ENCODE data around the gene POU4F1. TPM values are rescaled to one million over a fixed set of nuclear protein-coding genes. Genes with fewer than 3 reads are reported as not detected.

The POU4F1 gene
- total RNA-seq, 1 donor from 2014 or later: 1.6 TPM

DNA sequence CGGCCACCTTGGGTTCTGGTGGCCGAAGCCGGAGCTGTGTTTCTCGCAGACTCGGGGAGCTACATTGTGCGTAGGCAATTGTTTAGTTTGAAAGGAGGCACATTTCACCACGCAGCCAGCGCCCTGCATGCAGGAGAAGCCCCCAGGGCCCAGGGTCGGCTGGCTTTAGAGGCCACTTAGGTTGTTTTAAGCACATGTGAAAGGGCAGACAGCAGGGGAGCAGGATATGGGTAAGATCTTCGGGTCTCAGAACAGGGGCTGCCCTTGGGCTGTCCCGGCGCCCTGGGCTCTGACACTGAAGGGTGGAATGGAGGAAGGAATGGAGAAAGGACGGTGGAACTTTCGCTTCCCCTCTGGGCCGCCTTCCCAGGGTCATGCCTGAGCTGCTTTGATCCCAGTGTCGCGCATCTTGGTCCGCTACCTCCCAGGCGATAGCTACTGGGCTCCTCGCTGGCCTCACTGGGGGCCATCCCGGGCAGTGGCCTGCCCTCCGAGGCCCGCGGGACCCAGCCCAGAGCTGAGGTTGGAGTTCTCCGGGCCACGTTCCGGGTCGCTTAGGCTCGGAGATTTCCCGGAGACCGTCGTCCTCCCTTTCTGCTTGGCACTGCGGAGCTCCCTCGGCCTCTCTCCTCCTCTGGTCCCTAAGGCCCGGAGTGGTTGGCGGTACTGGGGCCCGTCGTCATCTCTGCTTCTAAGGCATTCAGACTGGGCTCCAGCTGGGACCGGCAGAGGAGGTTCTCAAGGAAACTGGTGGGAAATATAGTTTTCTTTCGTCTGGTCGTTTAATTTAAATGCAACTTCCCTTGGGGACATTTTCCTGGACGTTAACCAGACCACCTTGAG is 4.3 kb upstream of the POU4F1 start:
- Histone ChIP-seq H3K4me1 (ENCODE audit: control insufficient read depth in 3 of 3, insufficient read depth in 3 of 3, low read length in 3 of 3) (peaks cover 19 to 26% (median 25%) of the 10 kb centered on the region in 3 donors), H3K4me3 (ENCODE audit: low read length in 3 of 3) (peak overlapping the region in 2 of 3 donors; percentile 13 to 72), H3K27me3 (ENCODE audit: control insufficient read depth in 3 of 3, insufficient read depth in 3 of 3, low read length in 3 of 3) (peaks cover 66 to 83% (median 74%) of the 10 kb centered on the region in 3 donors)

DNA sequence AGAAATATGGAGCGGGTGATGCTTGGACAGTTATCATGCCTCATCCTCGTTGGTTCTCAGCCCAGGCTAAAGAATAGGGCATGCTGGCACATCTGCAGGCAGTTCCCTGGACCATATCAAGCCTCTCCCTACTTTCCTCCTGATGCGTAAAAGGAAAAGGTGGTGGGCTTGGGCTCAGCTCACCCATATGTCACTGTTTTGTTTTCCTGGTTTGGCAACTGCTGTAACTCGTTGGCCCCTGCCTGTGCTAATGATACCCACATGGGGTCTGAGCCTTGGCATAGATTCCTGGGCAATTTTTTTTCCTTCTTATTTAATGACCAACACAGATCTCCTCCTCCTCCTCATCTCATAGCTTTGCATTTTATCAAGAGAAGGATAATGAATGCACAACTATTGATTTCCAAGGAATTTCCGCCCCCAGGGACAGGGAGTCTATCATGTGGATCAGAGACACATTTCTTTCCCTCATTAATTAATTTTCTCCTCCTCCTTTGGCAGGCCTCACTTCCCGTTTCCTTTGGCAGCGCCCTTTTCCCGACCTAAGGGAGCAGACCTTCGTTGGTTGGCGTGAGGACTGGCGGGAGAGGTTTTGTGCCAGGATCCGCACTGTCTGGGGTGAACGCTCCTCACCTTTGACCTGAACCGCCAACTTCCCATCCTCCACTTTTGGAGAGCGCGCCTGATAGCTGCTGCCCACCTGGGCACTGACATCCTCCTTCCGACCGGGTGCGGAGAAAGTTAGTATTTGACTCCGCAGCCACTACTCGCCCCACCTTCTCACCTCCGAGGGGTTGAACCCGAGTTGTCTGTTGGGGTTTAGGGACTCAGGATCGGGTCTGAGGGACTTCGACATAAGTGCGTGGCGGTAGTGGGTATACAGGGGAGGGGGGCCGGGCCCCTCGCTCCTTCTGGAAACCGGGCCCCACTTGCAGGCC is 3.4 kb upstream of the POU4F1 start:
- Histone ChIP-seq H3K27me3 (ENCODE audit: control insufficient read depth in 3 of 3, insufficient read depth in 3 of 3, low read length in 3 of 3) (peaks cover 72 to 86% (median 79%) of the 10 kb centered on the region in 3 donors), H3K4me1 (ENCODE audit: control insufficient read depth in 3 of 3, insufficient read depth in 3 of 3, low read length in 3 of 3) (peaks cover 23 to 31% (median 26%) of the 10 kb centered on the region in 3 donors)

More for the DNA sequence above, 4.3 kb upstream of the POU4F1 start:
- H3K9me3 ChIP-seq (ENCODE audit: control insufficient read depth in 3 of 3, low read length in 3 of 3): peaks cover 0 to 2% (median 0%) of the 10 kb centered on the region in 3 donors
- peaks cover 0 to under 1% (median 0%) of the 10 kb centered on the region in 3 donors for H3K36me3 ChIP-seq (ENCODE audit: control insufficient read depth in 3 of 3, insufficient read depth in 3 of 3, low read length in 3 of 3)
- H3K9ac ChIP-seq (ENCODE audit: low read depth in 1 of 3, low read length in 3 of 3): no peak overlapping the region
- H3K27ac ChIP-seq (ENCODE audit: low read depth, low read length): no peak overlapping the region

DNA sequence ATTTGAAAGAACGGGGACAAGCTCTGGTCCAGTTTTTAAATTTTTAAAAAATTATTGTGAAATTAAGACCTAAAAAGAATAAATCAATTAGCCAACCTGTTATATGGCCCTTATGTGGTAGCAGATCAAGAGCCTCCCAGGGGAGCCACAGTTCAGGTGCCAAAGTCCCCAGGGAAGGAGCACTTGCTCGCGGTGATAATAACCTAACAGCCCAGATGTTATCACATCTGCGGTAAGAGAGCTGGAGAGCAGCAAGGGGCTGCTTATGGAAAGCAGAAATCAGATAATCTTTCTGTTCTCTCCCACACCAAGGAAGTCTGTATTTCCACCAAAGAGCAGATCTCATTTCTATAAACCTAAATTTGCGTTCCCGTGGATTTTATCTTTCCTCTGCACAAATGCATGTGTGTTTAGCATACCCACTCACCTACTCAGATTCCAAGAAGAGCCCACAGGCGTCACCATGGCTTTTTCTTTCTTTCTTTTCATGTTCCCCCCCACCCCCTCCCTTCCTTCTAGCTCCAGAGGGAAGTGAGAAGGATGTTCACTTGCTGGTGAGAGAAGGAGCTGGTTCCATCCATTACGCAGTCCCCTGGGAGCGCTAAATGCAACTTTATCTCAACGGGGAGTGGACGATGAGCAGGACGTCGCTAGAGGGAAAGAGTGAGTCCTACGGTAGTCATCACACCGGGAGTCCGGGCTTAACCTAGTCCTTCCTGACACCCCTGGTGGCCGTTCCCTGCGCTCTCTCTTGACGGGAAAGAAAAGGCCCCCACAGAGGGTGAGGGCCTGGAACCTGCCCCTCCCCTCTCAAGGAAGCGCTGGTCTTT is 1.6 kb upstream of the POU4F1 start:
- no peak overlapping the region for H3K4me3 ChIP-seq (ENCODE audit: low read length in 3 of 3)
- peaks cover 84 to 93% (median 92%) of the 10 kb centered on the region in 3 donors for H3K27me3 ChIP-seq (ENCODE audit: control insufficient read depth in 3 of 3, insufficient read depth in 3 of 3, low read length in 3 of 3)
- no peak overlapping the region for H3K9ac ChIP-seq (ENCODE audit: low read depth in 1 of 3, low read length in 3 of 3)
- H3K27ac ChIP-seq (ENCODE audit: low read depth, low read length): no peak overlapping the region
- peaks cover 0 to 2% (median 0%) of the 10 kb centered on the region in 3 donors for H3K36me3 ChIP-seq (ENCODE audit: control insufficient read depth in 3 of 3, insufficient read depth in 3 of 3, low read length in 3 of 3)
- peaks cover 0 to 2% (median 0%) of the 10 kb centered on the region in 3 donors for H3K9me3 ChIP-seq (ENCODE audit: control insufficient read depth in 3 of 3, low read length in 3 of 3)
- peaks cover 26 to 36% (median 26%) of the 10 kb centered on the region in 3 donors for H3K4me1 ChIP-seq (ENCODE audit: control insufficient read depth in 3 of 3, insufficient read depth in 3 of 3, low read length in 3 of 3)

More for the DNA sequence above, 3.4 kb upstream of the POU4F1 start:
- H3K9ac ChIP-seq (ENCODE audit: low read depth in 1 of 3, low read length in 3 of 3): no peak overlapping the region
- H3K9me3 ChIP-seq (ENCODE audit: control insufficient read depth in 3 of 3, low read length in 3 of 3): peaks cover 0 to 2% (median 0%) of the 10 kb centered on the region in 3 donors
- peak overlapping the region in 1 of 3 donors; percentile 22 for H3K4me3 ChIP-seq (ENCODE audit: low read length in 3 of 3)
- H3K36me3 ChIP-seq (ENCODE audit: control insufficient read depth in 3 of 3, insufficient read depth in 3 of 3, low read length in 3 of 3): peaks cover 0 to 2% (median 0%) of the 10 kb centered on the region in 3 donors
- H3K27ac ChIP-seq (ENCODE audit: low read depth, low read length): no peak overlapping the region

DNA sequence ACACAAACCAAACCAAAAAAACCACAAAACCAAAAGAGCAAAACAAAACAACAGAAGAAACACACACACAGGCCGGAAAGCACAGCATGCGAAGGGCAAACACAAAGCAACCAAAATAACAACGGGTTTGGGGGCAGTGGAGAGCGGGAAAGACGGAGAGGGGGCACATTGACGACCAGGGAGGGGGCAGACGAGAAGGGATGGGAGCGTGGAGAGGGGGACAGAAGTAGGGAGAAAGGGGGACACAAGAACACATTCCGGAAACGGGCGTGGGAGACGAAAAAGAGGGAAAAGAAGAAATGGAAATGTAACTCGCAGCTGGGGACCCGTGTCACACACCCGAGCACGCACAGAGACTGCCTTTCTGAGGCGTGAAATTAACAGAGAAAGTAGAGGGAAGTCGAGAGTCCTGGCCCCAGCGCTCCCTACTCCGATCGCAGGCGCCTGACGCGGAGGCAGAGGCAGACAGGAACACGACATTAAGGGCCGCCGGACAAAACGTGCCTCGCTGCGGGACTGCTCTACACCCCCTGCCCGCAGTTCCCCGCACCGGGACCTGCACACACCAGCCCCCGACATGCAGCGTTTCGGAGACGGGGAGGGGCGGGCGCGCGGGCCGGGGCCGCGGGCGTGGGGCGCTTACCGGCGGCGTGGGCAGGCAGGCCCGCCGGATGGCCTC is 652 bp downstream of the POU4F1 start:
- peak overlapping the region; percentile 56 to 77 (median 74) for H3K4me3 ChIP-seq (ENCODE audit: low read length in 3 of 3)
- no peak overlapping the region for H3K27ac ChIP-seq (ENCODE audit: low read depth, low read length)
- H3K9ac ChIP-seq (ENCODE audit: low read depth in 1 of 3, low read length in 3 of 3): no peak overlapping the region
- peaks cover 84 to 91% (median 88%) of the 10 kb centered on the region in 3 donors for H3K27me3 ChIP-seq (ENCODE audit: control insufficient read depth in 3 of 3, insufficient read depth in 3 of 3, low read length in 3 of 3)
- H3K4me1 ChIP-seq (ENCODE audit: control insufficient read depth in 3 of 3, insufficient read depth in 3 of 3, low read length in 3 of 3): peaks cover 12 to 20% (median 15%) of the 10 kb centered on the region in 3 donors
- H3K36me3 ChIP-seq (ENCODE audit: control insufficient read depth in 3 of 3, insufficient read depth in 3 of 3, low read length in 3 of 3): peaks cover 0 to 2% (median 0%) of the 10 kb centered on the region in 3 donors
- H3K9me3 ChIP-seq (ENCODE audit: control insufficient read depth in 3 of 3, low read length in 3 of 3): peaks cover 0 to 2% (median 0%) of the 10 kb centered on the region in 3 donors

DNA sequence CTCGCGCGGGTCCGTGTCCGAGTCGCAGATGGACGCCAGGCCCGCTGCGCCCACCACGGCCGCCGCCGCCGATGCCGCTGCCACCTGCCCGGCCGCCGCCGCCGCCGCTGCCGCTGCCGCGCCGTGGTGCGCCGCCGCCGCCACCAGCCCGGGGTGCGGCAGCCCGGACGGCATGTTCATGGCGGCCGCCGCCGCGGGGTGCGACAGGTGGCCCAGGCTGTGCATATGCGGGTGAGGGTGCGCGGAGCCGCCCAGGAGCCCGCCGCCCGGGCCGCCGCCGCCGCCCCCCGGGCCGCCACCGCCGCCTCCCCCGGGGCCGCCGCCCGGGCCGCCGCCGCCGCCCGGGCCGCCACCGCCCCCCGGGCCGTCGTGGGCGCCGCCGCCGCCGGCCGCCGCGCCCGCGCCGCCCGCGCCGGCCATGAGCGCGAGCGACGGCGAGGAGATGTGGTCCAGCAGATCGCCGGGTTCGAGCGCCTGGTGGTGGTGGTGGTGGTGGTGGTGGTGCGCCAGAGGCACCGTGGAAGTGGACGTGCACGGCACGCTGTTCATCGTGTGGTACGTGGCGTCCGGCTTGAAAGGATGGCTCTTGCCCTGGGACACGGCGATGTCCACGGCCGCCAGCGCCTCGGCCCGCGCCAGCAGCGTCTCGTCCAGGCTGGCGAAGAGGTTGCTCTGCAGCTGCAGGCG is 1.3 kb downstream of the POU4F1 start:
- H3K9ac ChIP-seq (ENCODE audit: low read depth in 1 of 3, low read length in 3 of 3): no peak overlapping the region
- peak overlapping the region; percentile 35 to 77 (median 74) for H3K4me3 ChIP-seq (ENCODE audit: low read length in 3 of 3)
- peaks cover 84 to 91% (median 88%) of the 10 kb centered on the region in 3 donors for H3K27me3 ChIP-seq (ENCODE audit: control insufficient read depth in 3 of 3, insufficient read depth in 3 of 3, low read length in 3 of 3)
- peaks cover 0 to 2% (median 0%) of the 10 kb centered on the region in 3 donors for H3K36me3 ChIP-seq (ENCODE audit: control insufficient read depth in 3 of 3, insufficient read depth in 3 of 3, low read length in 3 of 3)
- H3K4me1 ChIP-seq (ENCODE audit: control insufficient read depth in 3 of 3, insufficient read depth in 3 of 3, low read length in 3 of 3): peaks cover 12 to 20% (median 15%) of the 10 kb centered on the region in 3 donors
- H3K9me3 ChIP-seq (ENCODE audit: control insufficient read depth in 3 of 3, low read length in 3 of 3): no peaks in the 10 kb centered on the region
- H3K27ac ChIP-seq (ENCODE audit: low read depth, low read length): no peak overlapping the region

DNA sequence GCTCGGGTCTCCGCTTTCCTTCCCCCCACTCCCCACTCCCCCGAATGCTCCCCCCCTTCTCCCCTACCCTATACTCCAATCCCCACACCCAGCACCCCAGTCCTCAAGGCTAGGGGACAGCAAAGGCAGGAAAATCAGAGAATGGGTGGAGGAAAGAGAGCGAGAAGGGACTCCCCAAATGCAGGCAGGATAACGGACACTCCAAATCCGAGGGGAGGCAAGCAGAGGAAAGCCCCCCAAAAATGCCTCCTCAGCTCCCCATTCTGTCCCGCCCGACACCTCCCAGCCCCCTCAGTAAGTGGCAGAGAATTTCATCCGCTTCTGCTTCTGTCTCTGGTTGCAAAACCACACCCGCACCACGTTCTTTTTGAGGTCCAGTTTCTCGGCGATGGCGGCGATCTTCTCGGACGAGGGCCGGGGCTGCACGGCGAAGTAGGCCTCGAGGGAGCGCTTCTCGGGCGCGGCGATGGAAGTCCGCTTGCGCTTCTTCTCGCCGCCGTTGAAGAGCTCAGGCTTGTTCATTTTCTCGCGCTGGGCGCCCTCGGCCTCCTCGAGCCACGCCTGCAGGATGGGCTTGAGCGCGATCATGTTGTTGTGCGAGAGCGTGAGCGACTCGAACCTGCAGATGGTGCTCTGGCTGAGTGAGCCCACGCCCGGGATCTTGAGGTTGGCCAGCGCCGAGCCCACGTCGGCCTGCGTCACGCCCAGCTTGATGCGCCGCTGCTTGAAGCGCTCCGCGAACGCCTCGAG is 2.1 kb downstream of the POU4F1 start:
- Histone ChIP-seq H3K9ac (ENCODE audit: low read depth in 1 of 3, low read length in 3 of 3) (no peak overlapping the region), H3K36me3 (ENCODE audit: control insufficient read depth in 3 of 3, insufficient read depth in 3 of 3, low read length in 3 of 3) (peaks cover 0 to 2% (median 0%) of the 10 kb centered on the region in 3 donors), H3K4me1 (ENCODE audit: control insufficient read depth in 3 of 3, insufficient read depth in 3 of 3, low read length in 3 of 3) (peaks cover 12 to 20% (median 15%) of the 10 kb centered on the region in 3 donors), H3K4me3 (ENCODE audit: low read length in 3 of 3) (peak overlapping the region in 1 of 3 donors; percentile 22), H3K27me3 (ENCODE audit: control insufficient read depth in 3 of 3, insufficient read depth in 3 of 3, low read length in 3 of 3) (peaks cover 83 to 89% (median 88%) of the 10 kb centered on the region in 3 donors), H3K27ac (ENCODE audit: low read depth, low read length) (no peak overlapping the region), H3K9me3 (ENCODE audit: control insufficient read depth in 3 of 3, low read length in 3 of 3) (no peaks in the 10 kb centered on the region)

DNA sequence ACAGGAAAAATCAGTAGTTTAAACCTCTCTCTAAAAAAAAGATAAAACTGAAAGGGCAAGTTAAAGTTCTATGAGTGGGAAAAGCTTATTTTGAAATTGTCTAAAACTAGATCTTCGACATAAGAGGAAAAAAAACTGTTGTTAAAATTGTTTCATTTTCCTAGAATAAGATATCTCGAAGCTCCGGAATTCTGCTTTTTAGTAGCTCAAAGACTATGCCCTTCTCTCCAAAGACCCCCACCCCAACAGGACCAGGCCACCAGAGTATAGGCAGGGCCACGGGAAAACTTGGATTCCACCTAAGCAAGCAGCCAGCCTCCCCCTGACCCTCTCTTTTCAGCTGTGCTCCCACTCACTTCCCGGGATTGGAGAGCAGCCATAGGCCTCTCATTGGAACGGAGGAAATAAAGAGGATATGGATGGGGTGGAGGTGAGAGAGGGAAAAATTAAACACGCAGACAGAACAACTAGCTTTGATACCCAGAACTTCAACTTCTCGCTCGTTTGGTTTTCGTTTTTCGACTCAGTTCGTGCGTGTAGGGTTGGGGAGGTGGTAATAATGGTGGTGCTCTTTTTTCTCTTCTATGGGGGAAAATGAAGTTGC is 3.0 kb downstream of the POU4F1 start:
- peaks cover 12 to 24% (median 15%) of the 10 kb centered on the region in 3 donors for H3K4me1 ChIP-seq (ENCODE audit: control insufficient read depth in 3 of 3, insufficient read depth in 3 of 3, low read length in 3 of 3)
- H3K9ac ChIP-seq (ENCODE audit: low read depth in 1 of 3, low read length in 3 of 3): no peak overlapping the region
- peaks cover 83 to 89% (median 89%) of the 10 kb centered on the region in 3 donors for H3K27me3 ChIP-seq (ENCODE audit: control insufficient read depth in 3 of 3, insufficient read depth in 3 of 3, low read length in 3 of 3)

More for the DNA sequence above, 3.0 kb downstream of the POU4F1 start:
- no peaks in the 10 kb centered on the region for H3K9me3 ChIP-seq (ENCODE audit: control insufficient read depth in 3 of 3, low read length in 3 of 3)
- no peak overlapping the region for H3K27ac ChIP-seq (ENCODE audit: low read depth, low read length)
- peaks cover 0 to 2% (median 0%) of the 10 kb centered on the region in 3 donors for H3K36me3 ChIP-seq (ENCODE audit: control insufficient read depth in 3 of 3, insufficient read depth in 3 of 3, low read length in 3 of 3)
- no peak overlapping the region for H3K4me3 ChIP-seq (ENCODE audit: low read length in 3 of 3)

All from skeletal muscle tissue (tissue), 4 donors.